Measurements from ENCODE around the gene AKAP11. TPM values are rescaled to one million over a fixed set of nuclear protein-coding genes. Genes with fewer than 3 reads are reported as not detected.

The AKAP11 gene
- polyA plus RNA-seq, 1 donor (not counting 4 experiments of a cell fraction or from before 2014, with no cell fraction given) = 17.4 TPM

- H3K9ac ChIP-seq (ENCODE audit: control insufficient read depth, extremely low read depth, insufficient read depth, low read length) = no peak overlapping the region
- no peak overlapping the region for H2AFZ ChIP-seq (ENCODE audit: control insufficient read depth, low read length)
Observed at GRCh38 chr13:42355491-42356183, 83.7 kb downstream of the AKAP11 start.

GRCh38 chr13:42356184-42356575 lies 84.2 kb downstream of the AKAP11 start:
- DNase-seq (ENCODE audit: low read depth, low spot score) (no peak), FAIRE-seq (no peak)
- H3K4me3 ChIP-seq (ENCODE audit: control insufficient read depth in 2 of 3, extremely low read depth in 1 of 3, insufficient read depth in 2 of 3, low read depth in 1 of 3, low read length in 3 of 3) = no peak overlapping the region
- dilution Hi-C loops (cut with MboI; ENCODE audit: extremely low pct_ligation_motif_present, low sequenced_read_pairs) = no loop called here
- no peaks in the 10 kb centered on the region for H3K79me2 ChIP-seq (ENCODE audit: control insufficient read depth, insufficient read depth, low read length)
- no peaks in the 10 kb centered on the region for H3K36me3 ChIP-seq (ENCODE audit: control insufficient read depth in 2 of 2, extremely low read depth in 1 of 2, insufficient read depth in 2 of 2, low read length in 2 of 2)
- no peaks in the 10 kb centered on the region for H3K27me3 ChIP-seq (ENCODE audit: control insufficient read depth, extremely low read depth, insufficient read depth, low read length)
- H4K20me1 ChIP-seq (ENCODE audit: control insufficient read depth, extremely low read depth, insufficient read depth, low read length) = no peaks in the 10 kb centered on the region
- no peak overlapping the region for H2AFZ ChIP-seq (ENCODE audit: control insufficient read depth, low read length)
- H3K4me2 ChIP-seq (ENCODE audit: control insufficient read depth, extremely low read depth, insufficient read depth, low read depth, low read length) = no peak overlapping the region
- H3K27ac ChIP-seq (ENCODE audit: control insufficient read depth, insufficient read depth, low read length) = no peak overlapping the region
- TF ChIP-seq CTCF (optimal IDR thresholded peaks at IDR 0.05 in 1 of 3, IDR thresholded peaks at IDR 0.05 in 1 of 3, conservative IDR thresholded peaks at IDR 0.05 in 1 of 3; ENCODE audit: extremely low read depth in 1 of 3, insufficient read depth in 2 of 3, low read length in 3 of 3) = no peak
- TF ChIP-seq EZH2 (IDR thresholded peaks at IDR 0.05; ENCODE audit: low read length) = no peak
- peaks cover 2% of the 10 kb centered on the region for H3K4me1 ChIP-seq (ENCODE audit: control insufficient read depth, extremely low read depth, insufficient read depth, low read length)
- no peak overlapping the region for H3K9ac ChIP-seq (ENCODE audit: control insufficient read depth, extremely low read depth, insufficient read depth, low read length)
- H3K9me3 ChIP-seq (ENCODE audit: control insufficient read depth, low read depth, low read length) = no peaks in the 10 kb centered on the region
- no peaks in the 10 kb centered on the region for H3K9me1 ChIP-seq (ENCODE audit: control insufficient read depth, extremely low read depth, insufficient read depth, low read length)

More at GRCh38 chr13:42355491-42356183, 83.7 kb downstream of the AKAP11 start:
- Histone ChIP-seq H3K27me3 (ENCODE audit: control insufficient read depth, extremely low read depth, insufficient read depth, low read length) (no peaks in the 10 kb centered on the region), H3K79me2 (ENCODE audit: control insufficient read depth, insufficient read depth, low read length) (no peaks in the 10 kb centered on the region), H3K9me3 (ENCODE audit: control insufficient read depth, low read depth, low read length) (no peaks in the 10 kb centered on the region), H3K4me1 (ENCODE audit: control insufficient read depth, extremely low read depth, insufficient read depth, low read length) (peaks cover 2% of the 10 kb centered on the region), H3K4me3 (ENCODE audit: control insufficient read depth in 2 of 3, extremely low read depth in 1 of 3, insufficient read depth in 2 of 3, low read depth in 1 of 3, low read length in 3 of 3) (no peak overlapping the region), H4K20me1 (ENCODE audit: control insufficient read depth, extremely low read depth, insufficient read depth, low read length) (no peaks in the 10 kb centered on the region), H3K9me1 (ENCODE audit: control insufficient read depth, extremely low read depth, insufficient read depth, low read length) (no peaks in the 10 kb centered on the region), H3K36me3 (ENCODE audit: control insufficient read depth in 2 of 2, extremely low read depth in 1 of 2, insufficient read depth in 2 of 2, low read length in 2 of 2) (no peaks in the 10 kb centered on the region), H3K4me2 (ENCODE audit: control insufficient read depth, extremely low read depth, insufficient read depth, low read depth, low read length) (no peak overlapping the region), H3K27ac (ENCODE audit: control insufficient read depth, insufficient read depth, low read length) (no peak overlapping the region)
- DNase-seq (ENCODE audit: low read depth, low spot score) (no peak), FAIRE-seq (no peak)
- dilution Hi-C loops (cut with MboI; ENCODE audit: extremely low pct_ligation_motif_present, low sequenced_read_pairs) = no loop called here
- no peak for TF ChIP-seq EZH2 (IDR thresholded peaks at IDR 0.05; ENCODE audit: low read length)
